AG10803 (cell line): ENCODE data around the gene TULP1.

Experiments used
- DNase-seq: peaks from one replicate; pipeline ENCODE4 v3.0.0; 2010; ENCODE audit warnings: low read depth
- H3K4me3 ChIP-seq: 2 replicates; pipeline ENCODE4 v1.5.1; 2011; ENCODE audit warnings: mild to moderate bottlenecking, low read length, control low read depth
- CTCF ChIP-seq: conservative IDR thresholded peaks from 2 replicates; pipeline ENCODE4 v1.5.1; 2011; ENCODE audit warnings: mild to moderate bottlenecking, low read length, control low read depth, inconsistent platforms

Gene TULP1

DNA sequence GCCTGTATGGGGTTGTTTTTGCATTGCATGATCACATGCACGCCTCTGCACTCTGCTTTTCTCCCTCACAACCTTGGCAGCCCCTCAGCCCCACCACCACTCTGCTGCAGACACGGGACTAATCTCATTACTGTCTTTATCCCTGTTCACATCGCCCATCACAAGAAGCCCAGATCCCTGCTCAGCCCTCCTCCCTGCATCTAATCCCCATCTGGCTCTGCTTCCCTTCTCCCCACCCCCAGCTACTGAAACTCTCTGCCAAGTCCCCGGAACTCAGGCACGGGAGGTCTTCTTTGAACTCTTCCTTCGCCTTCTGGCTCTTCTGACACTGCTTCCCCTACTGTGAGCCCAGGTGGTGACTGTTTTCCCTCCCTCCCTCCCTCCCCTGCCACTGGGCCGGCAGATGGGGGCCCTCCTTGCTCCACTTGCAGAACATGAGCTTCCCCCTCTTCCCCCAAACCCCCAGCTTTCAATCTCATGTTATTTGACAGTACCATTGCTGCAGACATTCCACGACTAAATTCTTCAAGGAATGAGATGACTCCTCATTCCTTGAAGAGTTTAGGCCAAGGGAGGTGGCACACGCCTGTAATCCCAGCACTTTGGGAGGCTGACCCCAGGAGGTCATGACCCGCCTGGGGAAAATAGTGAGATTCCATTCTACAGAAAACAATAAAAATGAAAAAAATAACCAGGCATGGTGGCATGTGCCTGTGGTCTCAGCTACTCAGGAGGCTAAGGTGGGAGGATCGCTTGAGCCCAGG, 21.9 kb upstream of the TULP1 start:
- H3K4me3 ChIP-seq, result no peak overlapping the region
- no peak for DNase-seq
- no peak for TF ChIP-seq CTCF

GRCh38 chr6:35533981-35534380, 21.3 kb upstream of the TULP1 start:
- H3K4me3 ChIP-seq, result no peak overlapping the region
- no peak for DNase-seq
- TF ChIP-seq CTCF, result no peak

DNA sequence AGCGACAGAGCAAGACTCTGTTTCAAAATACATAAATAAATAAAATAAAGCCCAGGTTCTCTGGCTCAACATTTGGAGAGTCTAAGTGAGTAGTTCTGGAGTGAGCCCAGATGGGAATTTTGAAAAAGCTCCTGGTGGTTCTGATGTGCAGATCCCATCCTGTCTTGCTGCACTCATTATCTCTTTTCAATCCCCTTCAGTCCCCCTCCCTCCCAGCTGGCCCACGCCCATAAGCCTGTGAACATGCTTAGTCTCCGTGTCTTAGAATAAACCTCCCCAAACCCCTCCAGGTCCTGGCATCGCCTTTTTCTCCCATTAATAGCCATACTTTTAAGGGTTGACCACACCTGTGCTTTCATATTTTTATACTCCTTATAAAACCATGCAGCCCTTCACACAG, 19.4 kb upstream of the TULP1 start:
- no peak overlapping the region for H3K4me3 ChIP-seq
- no peak for TF ChIP-seq CTCF
- DNase-seq, result no peak

- H3K4me3 ChIP-seq, result no peak overlapping the region
- no peak for TF ChIP-seq CTCF
- no peak for DNase-seq
Measured at GRCh38 chr6:35524380-35525020, 11.8 kb upstream of the TULP1 start.

GRCh38 chr6:35522660-35523658, 10.3 kb upstream of the TULP1 start:
- H3K4me3 ChIP-seq, result peak overlapping the region; percentile 40
- TF ChIP-seq CTCF, result peak; percentile 89
- DNase-seq, result peak; percentile 35

GRCh38 chr6:35522151-35522550, 9.5 kb upstream of the TULP1 start:
- no peak for DNase-seq
- TF ChIP-seq CTCF, result no peak
- H3K4me3 ChIP-seq, result no peak overlapping the region
